HepG2 (cell line): Measurements from ENCODE around the gene HSP90AB1. TPM values are rescaled to one million over a fixed set of nuclear protein-coding genes. Genes with fewer than 3 reads are reported as not detected.
A peak's percentile ranks its signal among the peaks of the same experiment; 100 is the strongest.

Experiments
- ARHGAP35 ChIP-seq: sonication (generic); formaldehyde crosslinking; IDR thresholded peaks from 2 replicates; pipeline ENCODE4 v1.9.0; 2022; ENCODE audit warnings: mild to moderate bottlenecking, inconsistent platforms, moderate library complexity, missing genetic modification reagents, borderline replicate concordance
- ETV6 ChIP-seq: sonication (generic); formaldehyde crosslinking; conservative IDR thresholded peaks from 2 replicates; pipeline ENCODE4 v1.4.0; 2020; ENCODE audit warnings: missing genetic modification reagents
- GZF1 ChIP-seq: sonication (generic); formaldehyde crosslinking; IDR thresholded peaks from 2 replicates; pipeline ENCODE4 v1.5.1; 2020; ENCODE audit warnings: mild to moderate bottlenecking, missing genetic modification reagents
- HDAC1 ChIP-seq: sonication (generic); formaldehyde crosslinking; IDR thresholded peaks from 2 replicates; pipeline ENCODE4 v1.5.1; 2020; ENCODE audit warnings: mild to moderate bottlenecking, missing genetic modification reagents
- HNRNPH1 ChIP-seq: fragments of 200-400 bp; formaldehyde crosslinking; optimal IDR thresholded peaks from 2 replicates; pipeline ENCODE3; 2017; ENCODE audit warnings: mild to moderate bottlenecking, low read depth, low read length
- HOXA9 ChIP-seq: sonication (generic); formaldehyde crosslinking; IDR thresholded peaks from 2 replicates; pipeline ENCODE4 v1.8.1; 2022; ENCODE audit warnings: missing genetic modification reagents, mild to moderate bottlenecking, moderate library complexity, borderline replicate concordance
- KLF16 ChIP-seq, 2 experiments: sonication (generic) in 1 of 2; formaldehyde crosslinking in 1 of 2; IDR thresholded peaks; 2 replicates each; pipeline versions ENCODE4 v1.6.1 to v1.8.0; 2016 to 2023; ENCODE audit warnings: missing genetic modification reagents in 2 of 2, missing compliant biosample characterization in 1 of 2
- MAFF ChIP-seq: IDR thresholded peaks from 2 replicates; pipeline ENCODE4 v1.6.1; 2011; ENCODE audit warnings: low read depth, low read length, improper control_type of control experiment
- MAFG ChIP-seq: sonication (generic); formaldehyde crosslinking; IDR thresholded peaks from 2 replicates; pipeline ENCODE4 v1.5.1; 2020; ENCODE audit warnings: mild to moderate bottlenecking, missing genetic modification reagents
- MATR3 ChIP-seq: sonication (generic); formaldehyde crosslinking; IDR thresholded peaks from 2 replicates; pipeline ENCODE4 v1.4.0; 2020; ENCODE audit warnings: missing genetic modification reagents
- NPAS2 ChIP-seq: sonication (generic); formaldehyde crosslinking; IDR thresholded peaks from 2 replicates; pipeline ENCODE4 v1.8.0; 2022; ENCODE audit warnings: mild to moderate bottlenecking, missing genetic modification reagents, borderline replicate concordance
- RBAK ChIP-seq: sonication (generic); formaldehyde crosslinking; IDR thresholded peaks from 2 replicates; pipeline ENCODE4 v1.5.1; 2020; ENCODE audit warnings: mild to moderate bottlenecking, missing genetic modification reagents
- SAFB2 ChIP-seq: sonication (generic); formaldehyde crosslinking; IDR thresholded peaks from 2 replicates; pipeline ENCODE4 v1.5.1; 2020; ENCODE audit warnings: missing genetic modification reagents, low read depth, mild to moderate bottlenecking, borderline replicate concordance
- TCF7L2 ChIP-seq: IDR thresholded peaks from 2 replicates; pipeline ENCODE4 v1.6.1; 2011; ENCODE audit warnings: mild to moderate bottlenecking, low read depth, low read length, moderate library complexity
- ZMAT3 ChIP-seq: sonication (generic); formaldehyde crosslinking; conservative IDR thresholded peaks from 2 replicates; pipeline ENCODE4 v1.7.0; 2021; ENCODE audit warnings: missing genetic modification reagents
- ZNF263 ChIP-seq: sonication (generic); formaldehyde crosslinking; IDR thresholded peaks from 2 replicates; pipeline ENCODE4 v1.4.0; 2020; ENCODE audit warnings: missing genetic modification reagents
- ZNF792 ChIP-seq: IDR thresholded peaks from 2 replicates; pipeline ENCODE4 v1.6.1; 2016
- ZSCAN12 ChIP-seq: sonication (generic); formaldehyde crosslinking; IDR thresholded peaks from 2 replicates; pipeline ENCODE4 v1.9.0; 2021; ENCODE audit warnings: mild to moderate bottlenecking, missing genetic modification reagents
- ZSCAN9 ChIP-seq: IDR thresholded peaks from 2 replicates; pipeline ENCODE4 v1.6.1; 2016; ENCODE audit warnings: borderline replicate concordance
- polyA plus RNA-seq, 8 experiments: library from polyadenylated mRNA; depleted of rRNA in 3 of 8; stranded (reverse) in 7 of 8; unstranded in 1 of 8; fragments of >200 nt; fragmentation: Illumina TruSeq in 4 of 8; extraction: Trizol in 4 of 8; gene quantifications; 2 replicates each; pipeline versions ENCODE4 v1.2.1 to v1.2.3, GENCODE V29; 2011 to 2016; ENCODE audit warnings: low read depth in 4 of 8, missing spikeins in 1 of 8, mixed read lengths in 1 of 8; ENCODE audit not compliant: insufficient read depth in 1 of 8
- total RNA-seq, 5 experiments: library from RNA; depleted of rRNA; stranded (reverse); fragments of >200 nt; fragmentation: Illumina TruSeq; extraction: Trizol; gene quantifications; 2 replicates each; pipeline ENCODE4 v1.2.3, GENCODE V29; 2016; ENCODE audit warnings: low read depth in 1 of 5
- TF ChIP-seq, protein P1 (sequence below): sonication (generic); formaldehyde crosslinking; IDR thresholded peaks from 2 replicates; pipeline ENCODE4 v1.4.0; 2020; ENCODE audit warnings: mild to moderate bottlenecking, low read depth, missing genetic modification reagents
- TF ChIP-seq, protein P2 (sequence below), 2 experiments: IDR thresholded peaks; 2 replicates each; pipeline ENCODE4 v1.6.1; 2011 to 2012; ENCODE audit warnings: low read length in 2 of 2, borderline replicate concordance in 1 of 2, low read depth in 1 of 2, mild to moderate bottlenecking in 1 of 2, moderate library complexity in 1 of 2
- TF ChIP-seq, protein P3 (sequence below): sonication (generic); formaldehyde crosslinking; IDR thresholded peaks from 2 replicates; pipeline ENCODE4 v1.4.0; 2020; ENCODE audit warnings: missing genetic modification reagents, borderline replicate concordance
- TF ChIP-seq, protein P4 (sequence below): sonication (generic); formaldehyde crosslinking; IDR thresholded peaks from 2 replicates; pipeline ENCODE4 v1.8.1; 2023; ENCODE audit warnings: mild to moderate bottlenecking, missing genetic modification reagents, borderline replicate concordance

Gene HSP90AB1
- total and polyA plus RNA-seq, 2 of the 13 experiments (the other 11 are each of a cell fraction or from before 2014, with no cell fraction given), result 1,325 to 1,472 TPM

DNA sequence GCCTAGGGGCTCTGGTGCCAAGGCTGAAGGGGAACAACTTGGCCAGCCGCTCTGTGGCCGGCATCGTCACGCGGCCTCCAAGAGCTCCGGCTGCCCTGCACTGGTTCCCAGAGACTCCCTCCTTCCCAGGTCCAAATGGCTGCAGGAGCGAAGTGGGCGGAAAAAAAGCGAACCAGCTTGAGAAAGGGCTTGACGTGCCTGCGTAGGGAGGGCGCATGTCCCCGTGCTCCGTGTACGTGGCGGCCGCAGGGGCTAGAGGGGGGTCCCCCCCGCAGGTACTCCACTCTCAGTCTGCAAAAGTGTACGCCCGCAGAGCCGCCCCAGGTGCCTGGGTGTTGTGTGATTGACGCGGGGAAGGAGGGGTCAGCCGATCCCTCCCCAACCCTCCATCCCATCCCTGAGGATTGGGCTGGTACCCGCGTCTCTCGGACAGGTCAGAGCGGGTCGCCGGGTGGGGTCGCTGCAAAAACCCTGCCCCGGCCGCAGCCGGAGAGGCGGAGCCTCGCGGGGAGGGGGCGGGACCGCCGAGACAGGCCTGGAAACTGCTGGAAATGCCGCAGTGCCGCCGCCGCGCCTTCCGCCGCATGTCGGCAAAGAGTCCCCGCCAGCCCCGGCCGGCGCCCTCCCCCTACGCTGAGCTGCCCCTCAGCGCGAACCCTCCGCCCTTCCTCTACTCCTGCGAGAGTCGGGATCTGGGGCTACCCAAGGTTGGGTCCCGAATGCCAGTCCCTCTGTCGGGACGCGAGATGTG, 814 bp upstream of the HSP90AB1 start (continued):
- TF ChIP-seq, protein P1, sequence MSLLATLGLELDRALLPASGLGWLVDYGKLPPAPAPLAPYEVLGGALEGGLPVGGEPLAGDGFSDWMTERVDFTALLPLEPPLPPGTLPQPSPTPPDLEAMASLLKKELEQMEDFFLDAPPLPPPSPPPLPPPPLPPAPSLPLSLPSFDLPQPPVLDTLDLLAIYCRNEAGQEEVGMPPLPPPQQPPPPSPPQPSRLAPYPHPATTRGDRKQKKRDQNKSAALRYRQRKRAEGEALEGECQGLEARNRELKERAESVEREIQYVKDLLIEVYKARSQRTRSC (CRISPR knock-in tag), result no peak; the same call in 1 of the 2 replicates
- TF ChIP-seq, protein P2, sequence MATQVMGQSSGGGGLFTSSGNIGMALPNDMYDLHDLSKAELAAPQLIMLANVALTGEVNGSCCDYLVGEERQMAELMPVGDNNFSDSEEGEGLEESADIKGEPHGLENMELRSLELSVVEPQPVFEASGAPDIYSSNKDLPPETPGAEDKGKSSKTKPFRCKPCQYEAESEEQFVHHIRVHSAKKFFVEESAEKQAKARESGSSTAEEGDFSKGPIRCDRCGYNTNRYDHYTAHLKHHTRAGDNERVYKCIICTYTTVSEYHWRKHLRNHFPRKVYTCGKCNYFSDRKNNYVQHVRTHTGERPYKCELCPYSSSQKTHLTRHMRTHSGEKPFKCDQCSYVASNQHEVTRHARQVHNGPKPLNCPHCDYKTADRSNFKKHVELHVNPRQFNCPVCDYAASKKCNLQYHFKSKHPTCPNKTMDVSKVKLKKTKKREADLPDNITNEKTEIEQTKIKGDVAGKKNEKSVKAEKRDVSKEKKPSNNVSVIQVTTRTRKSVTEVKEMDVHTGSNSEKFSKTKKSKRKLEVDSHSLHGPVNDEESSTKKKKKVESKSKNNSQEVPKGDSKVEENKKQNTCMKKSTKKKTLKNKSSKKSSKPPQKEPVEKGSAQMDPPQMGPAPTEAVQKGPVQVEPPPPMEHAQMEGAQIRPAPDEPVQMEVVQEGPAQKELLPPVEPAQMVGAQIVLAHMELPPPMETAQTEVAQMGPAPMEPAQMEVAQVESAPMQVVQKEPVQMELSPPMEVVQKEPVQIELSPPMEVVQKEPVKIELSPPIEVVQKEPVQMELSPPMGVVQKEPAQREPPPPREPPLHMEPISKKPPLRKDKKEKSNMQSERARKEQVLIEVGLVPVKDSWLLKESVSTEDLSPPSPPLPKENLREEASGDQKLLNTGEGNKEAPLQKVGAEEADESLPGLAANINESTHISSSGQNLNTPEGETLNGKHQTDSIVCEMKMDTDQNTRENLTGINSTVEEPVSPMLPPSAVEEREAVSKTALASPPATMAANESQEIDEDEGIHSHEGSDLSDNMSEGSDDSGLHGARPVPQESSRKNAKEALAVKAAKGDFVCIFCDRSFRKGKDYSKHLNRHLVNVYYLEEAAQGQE (IDR thresholded peaks at IDR 0.05; ENCODE audit: borderline replicate concordance in 1 of 2, low read depth in 1 of 2, low read length in 2 of 2), result no peak; a peak in 1 of 4 replicates
- TF ChIP-seq ZSCAN12 (0 out of 2 replicates have a peak, but pooled peaks have one; percentile 55), ARHGAP35 (peak; percentile 65), HNRNPH1 (no peak), HDAC1 (CRISPR knock-in tag) (peak; percentile 13; the same call in 1 of the 2 replicates), ZSCAN9 (no peak; the same call in 1 of the 2 replicates), RBAK (CRISPR knock-in tag) (peak; percentile 66; the same call in 1 of the 2 replicates), SAFB2 (CRISPR knock-in tag) (peak; percentile 41; the same call in 1 of the 2 replicates), KLF16 (CRISPR knock-in tag; IDR thresholded peaks at IDR 0.05) (peak in 1 of 2 experiments; percentile 66; a peak in 1 of 4 replicates), GZF1 (CRISPR knock-in tag) (peak; percentile 1; the same call in 1 of the 2 replicates), ETV6 (CRISPR knock-in tag) (0 out of 2 replicates have a peak, but pooled peaks have one; percentile 78), NPAS2 (CRISPR knock-in tag) (no peak), HOXA9 (CRISPR knock-in tag) (peak; percentile 93), ZMAT3 (CRISPR knock-in tag) (peak; percentile 19; the same call in 1 of the 2 replicates), ZNF792 (CRISPR knock-in tag) (peak; percentile 83), MATR3 (CRISPR knock-in tag) (no peak), MAFF (no peak), TCF7L2 (no peak), MAFG (CRISPR knock-in tag) (no peak), ZNF263 (CRISPR knock-in tag) (peak; percentile 75)
- TF ChIP-seq, protein P3, sequence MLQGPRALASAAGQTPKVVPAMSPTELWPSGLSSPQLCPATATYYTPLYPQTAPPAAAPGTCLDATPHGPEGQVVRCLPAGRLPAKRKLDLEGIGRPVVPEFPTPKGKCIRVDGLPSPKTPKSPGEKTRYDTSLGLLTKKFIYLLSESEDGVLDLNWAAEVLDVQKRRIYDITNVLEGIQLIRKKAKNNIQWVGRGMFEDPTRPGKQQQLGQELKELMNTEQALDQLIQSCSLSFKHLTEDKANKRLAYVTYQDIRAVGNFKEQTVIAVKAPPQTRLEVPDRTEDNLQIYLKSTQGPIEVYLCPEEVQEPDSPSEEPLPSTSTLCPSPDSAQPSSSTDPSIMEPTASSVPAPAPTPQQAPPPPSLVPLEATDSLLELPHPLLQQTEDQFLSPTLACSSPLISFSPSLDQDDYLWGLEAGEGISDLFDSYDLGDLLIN (CRISPR knock-in tag), result 0 out of 2 replicates have a peak, but pooled peaks have one; percentile 55
- TF ChIP-seq, protein P4, sequence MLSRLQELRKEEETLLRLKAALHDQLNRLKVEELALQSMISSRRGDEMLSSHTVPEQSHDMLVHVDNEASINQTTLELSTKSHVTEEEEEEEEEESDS (CRISPR knock-in tag), result peak; percentile 50; the same call in 1 of the 2 replicates
